Measurements from ENCODE around the gene TSPAN9. TPM values are rescaled to one million over a fixed set of nuclear protein-coding genes. Genes with fewer than 3 reads are reported as not detected.

TSPAN9 gene
- total RNA-seq, 1 donor: 8.1 TPM

DNA sequence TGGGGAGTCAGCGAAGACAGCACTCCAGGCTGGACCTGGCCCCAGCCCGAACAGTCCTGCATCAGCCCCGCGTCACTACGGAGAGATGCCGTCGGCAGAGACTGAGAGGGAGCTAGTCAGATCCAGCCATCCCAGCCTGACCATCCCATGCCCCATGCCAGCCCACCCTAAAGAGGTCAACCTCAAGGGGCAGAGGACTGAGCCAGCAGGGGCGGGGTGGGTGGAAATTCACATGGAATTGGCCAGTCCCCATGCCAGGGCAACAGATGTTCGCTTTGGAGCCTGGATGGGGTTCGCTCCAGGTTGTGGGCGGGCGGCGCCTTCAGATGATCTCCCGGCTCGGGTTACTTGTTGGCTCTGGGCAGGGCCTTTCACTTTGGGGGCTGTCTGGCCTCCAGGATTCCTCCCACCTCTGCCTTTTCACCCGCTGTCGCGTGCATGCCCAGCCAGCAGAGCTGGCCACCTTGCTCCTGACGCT, 154.3 kb downstream of the TSPAN9 start:
- no peak overlapping the region for H3K4me3 ChIP-seq (ENCODE audit: low read depth, low read length)
- TF ChIP-seq, protein P1, sequence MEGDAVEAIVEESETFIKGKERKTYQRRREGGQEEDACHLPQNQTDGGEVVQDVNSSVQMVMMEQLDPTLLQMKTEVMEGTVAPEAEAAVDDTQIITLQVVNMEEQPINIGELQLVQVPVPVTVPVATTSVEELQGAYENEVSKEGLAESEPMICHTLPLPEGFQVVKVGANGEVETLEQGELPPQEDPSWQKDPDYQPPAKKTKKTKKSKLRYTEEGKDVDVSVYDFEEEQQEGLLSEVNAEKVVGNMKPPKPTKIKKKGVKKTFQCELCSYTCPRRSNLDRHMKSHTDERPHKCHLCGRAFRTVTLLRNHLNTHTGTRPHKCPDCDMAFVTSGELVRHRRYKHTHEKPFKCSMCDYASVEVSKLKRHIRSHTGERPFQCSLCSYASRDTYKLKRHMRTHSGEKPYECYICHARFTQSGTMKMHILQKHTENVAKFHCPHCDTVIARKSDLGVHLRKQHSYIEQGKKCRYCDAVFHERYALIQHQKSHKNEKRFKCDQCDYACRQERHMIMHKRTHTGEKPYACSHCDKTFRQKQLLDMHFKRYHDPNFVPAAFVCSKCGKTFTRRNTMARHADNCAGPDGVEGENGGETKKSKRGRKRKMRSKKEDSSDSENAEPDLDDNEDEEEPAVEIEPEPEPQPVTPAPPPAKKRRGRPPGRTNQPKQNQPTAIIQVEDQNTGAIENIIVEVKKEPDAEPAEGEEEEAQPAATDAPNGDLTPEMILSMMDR (IDR thresholded peaks at IDR 0.05; ENCODE audit: insufficient read depth, low read length): no peak
- DNase-seq (ENCODE audit: low read depth): no peak

DNA sequence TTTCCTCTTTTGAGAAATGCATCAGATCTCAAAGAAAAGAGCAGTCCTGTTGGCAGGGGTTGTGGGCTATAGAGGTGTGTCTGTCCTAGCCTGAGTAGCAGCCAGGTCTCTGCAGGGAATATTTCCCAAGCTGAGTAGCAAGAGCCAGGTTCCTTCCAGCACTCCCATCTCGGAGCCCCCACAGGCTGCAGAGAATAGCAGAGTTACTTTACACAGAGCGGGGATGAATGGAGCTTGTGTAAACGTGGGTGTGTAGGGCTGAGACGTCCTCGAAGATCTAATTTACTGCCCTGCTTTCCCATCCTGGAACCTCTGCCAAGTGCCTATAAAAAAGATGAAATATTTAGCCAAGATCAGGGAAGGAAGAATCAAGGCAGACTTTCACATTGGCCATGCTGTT, 156.6 kb downstream of the TSPAN9 start:
- DNase-seq (ENCODE audit: low read depth): no peak
- no peak overlapping the region for H3K4me3 ChIP-seq (ENCODE audit: low read depth, low read length)
- TF ChIP-seq, protein P1 (IDR thresholded peaks at IDR 0.05; ENCODE audit: insufficient read depth, low read length): no peak

DNA sequence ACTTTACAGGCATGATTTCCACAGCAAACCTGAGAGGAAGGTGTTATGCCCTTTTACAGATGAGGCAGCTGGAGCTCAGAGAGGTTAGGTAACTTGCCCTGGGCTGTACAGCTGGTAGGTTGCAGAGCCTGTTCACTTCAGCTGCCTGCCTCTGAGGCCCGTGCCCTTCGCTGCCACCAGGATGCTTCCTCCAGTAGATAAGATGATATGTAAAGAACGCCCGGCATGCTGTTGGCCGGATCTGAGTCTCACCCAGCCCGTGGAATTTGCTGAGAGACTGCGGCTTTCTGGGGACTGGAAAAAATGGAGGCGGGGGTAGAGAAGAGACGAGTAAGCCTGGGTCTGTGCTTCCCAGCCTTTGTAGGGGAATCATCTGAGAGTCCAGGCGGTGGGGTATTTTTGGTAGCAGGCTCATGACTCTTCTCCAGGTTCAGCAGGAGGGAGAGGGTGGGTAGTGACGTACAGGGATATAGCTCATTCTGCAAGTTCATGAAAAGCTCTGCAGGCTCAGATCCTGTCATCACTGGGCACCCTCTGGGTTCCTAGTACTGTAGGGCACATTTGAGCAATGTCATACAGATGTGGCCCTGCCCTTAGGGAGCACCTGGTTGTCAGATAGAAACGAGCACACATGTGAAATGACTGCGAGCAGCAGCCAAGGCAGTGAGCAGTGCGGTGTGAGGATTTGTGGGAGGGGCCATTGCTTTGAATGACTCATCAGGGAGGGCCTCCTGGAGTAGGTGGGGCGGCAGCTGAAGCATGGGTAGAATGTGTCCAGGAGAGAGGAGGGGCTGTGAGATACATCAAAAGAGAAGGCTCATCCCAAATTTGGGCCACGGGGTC, 159.4 kb downstream of the TSPAN9 start:
- H3K4me3 ChIP-seq (ENCODE audit: low read depth, low read length): no peak overlapping the region
- DNase-seq (ENCODE audit: low read depth): peak; percentile 33
- TF ChIP-seq, protein P1 (IDR thresholded peaks at IDR 0.05; ENCODE audit: insufficient read depth, low read length): no peak

DNA sequence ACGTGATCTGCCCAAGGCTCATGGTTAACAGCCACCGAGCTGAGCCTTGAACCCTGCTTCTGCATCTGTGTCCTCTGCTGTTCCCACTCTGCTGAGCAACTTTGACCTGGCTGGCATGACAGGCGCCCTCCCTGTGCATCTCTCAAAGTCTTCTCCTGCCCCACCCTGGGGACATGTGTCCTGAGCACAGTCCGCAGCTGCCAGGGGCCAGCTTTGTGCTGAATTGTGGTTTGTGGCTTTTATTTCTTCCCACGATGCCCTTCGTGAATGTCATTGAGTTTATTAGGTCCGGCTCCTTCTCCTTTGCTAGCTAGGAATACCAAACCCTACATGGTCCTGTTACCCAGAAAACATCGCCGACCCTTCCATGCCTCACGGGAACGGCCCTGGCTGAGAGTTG, 161.0 kb downstream of the TSPAN9 start:
- no peak overlapping the region for H3K4me3 ChIP-seq (ENCODE audit: low read depth, low read length)
- TF ChIP-seq, protein P1 (IDR thresholded peaks at IDR 0.05; ENCODE audit: insufficient read depth, low read length): no peak
- no peak for DNase-seq (ENCODE audit: low read depth)

DNA sequence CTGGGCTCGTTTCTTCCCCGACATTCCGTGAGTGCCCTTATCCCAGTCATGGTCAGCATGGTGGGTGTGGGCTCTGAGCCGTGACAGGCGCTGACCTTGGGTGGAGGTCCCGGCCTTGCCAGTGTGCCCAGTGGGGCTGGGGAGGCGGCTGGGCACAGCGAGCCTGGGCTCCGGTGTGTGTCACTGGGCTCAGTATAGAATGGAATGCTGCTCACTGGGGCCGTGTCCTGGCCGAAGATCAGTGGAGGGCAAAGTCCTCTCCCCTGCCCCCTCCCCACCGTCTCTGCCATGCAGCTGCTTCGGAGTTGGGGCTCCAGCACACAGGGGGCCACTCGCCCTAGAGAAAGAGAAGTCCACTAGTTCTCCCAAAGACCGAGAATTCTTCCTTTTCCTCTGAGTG, 164.4 kb downstream of the TSPAN9 start:
- no peak overlapping the region for H3K4me3 ChIP-seq (ENCODE audit: low read depth, low read length)
- TF ChIP-seq, protein P1 (IDR thresholded peaks at IDR 0.05; ENCODE audit: insufficient read depth, low read length): no peak
- no peak for DNase-seq (ENCODE audit: low read depth)

DNA sequence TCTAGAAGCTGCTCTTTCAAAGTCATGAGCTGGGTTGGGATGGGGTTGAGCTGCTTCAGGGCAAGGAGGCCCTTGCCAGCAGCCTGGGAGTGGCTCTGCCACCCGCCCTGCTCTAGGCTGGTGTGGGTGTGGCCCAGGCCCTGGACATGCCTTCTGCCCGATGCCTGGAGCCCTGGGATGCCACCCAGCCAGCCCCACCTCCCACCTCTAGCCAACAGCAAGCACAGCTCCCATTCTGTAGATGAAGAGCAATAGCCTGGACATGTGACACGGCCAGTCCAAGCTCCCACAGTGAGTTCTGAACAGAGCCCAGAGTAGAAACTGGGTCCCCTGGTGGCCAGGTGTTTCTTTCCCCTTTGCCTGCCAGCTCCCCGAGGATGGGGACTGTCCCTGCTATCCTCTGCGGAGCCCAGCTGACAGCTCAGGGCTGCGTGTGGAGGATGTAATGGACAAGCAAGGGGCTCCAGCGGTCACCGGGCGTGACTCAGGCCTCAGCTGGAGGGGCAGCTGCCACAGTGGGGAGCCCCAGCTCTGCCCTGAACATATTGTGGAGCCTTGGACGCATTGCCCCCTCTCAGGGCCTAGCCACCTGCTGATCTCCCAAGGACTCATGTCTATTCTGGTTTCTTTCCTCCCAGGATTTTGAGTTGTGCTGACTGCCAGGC, 165.2 kb downstream of the TSPAN9 start:
- no peak for DNase-seq (ENCODE audit: low read depth)
- TF ChIP-seq, protein P1 (IDR thresholded peaks at IDR 0.05; ENCODE audit: insufficient read depth, low read length): no peak
- H3K4me3 ChIP-seq (ENCODE audit: low read depth, low read length): no peak overlapping the region

Measured in fibroblast of the aortic adventitia (primary cell).